Neural cell (in vitro differentiated cells): ENCODE data around the gene SMIM44. TPM values are rescaled to one million over a fixed set of nuclear protein-coding genes. Genes with fewer than 3 reads are reported as not detected.

Experiments used
- H2AFZ ChIP-seq: fragments of 200-600, 300-800 bp; sonication (generic), shearing (Covaris generic); 2 replicates; pipeline ENCODE4 v1.6.0; 2014; ENCODE audit warnings: low read depth, mild to moderate bottlenecking, antibody characterized with exemption, low read length, moderate library complexity
- H3F3A ChIP-seq: fragments of 200-600 bp; shearing (Covaris generic); 2 replicates; pipeline ENCODE4 v1.6.1; 2016; ENCODE audit warnings: mild to moderate bottlenecking, moderate library complexity, mixed read lengths, antibody characterized with exemption, low read length; ENCODE audit not compliant: insufficient read depth, poor library complexity, severe bottlenecking
- H3K27ac ChIP-seq: fragments of 200-600, 300-800 bp; sonication (generic), shearing (Covaris generic); 2 replicates; pipeline ENCODE4 v1.5.1; 2014; ENCODE audit warnings: mild to moderate bottlenecking, low read length, moderate library complexity
- H3K27me3 ChIP-seq: fragments of 300-800, 200-600 bp; sonication (generic), shearing (Covaris generic); 2 replicates; pipeline ENCODE4 v1.6.0; 2014; ENCODE audit warnings: mild to moderate bottlenecking, low read depth, low read length, moderate library complexity; ENCODE audit not compliant: insufficient read depth
- H3K36me3 ChIP-seq: fragments of 300-800, 200-600 bp; sonication (generic), shearing (Covaris generic); 2 replicates; pipeline ENCODE4 v1.5.1; 2014; ENCODE audit warnings: mild to moderate bottlenecking, antibody characterized with exemption, low read length, moderate library complexity; ENCODE audit not compliant: insufficient read depth
- H3K4me2 ChIP-seq: fragments of 300-800, 200-600 bp; sonication (generic), shearing (Covaris generic); 2 replicates; pipeline ENCODE4 v1.6.0; 2014; ENCODE audit warnings: mild to moderate bottlenecking, low read length
- H3K4me3 ChIP-seq: fragments of 300-800, 200-600 bp; sonication (generic), shearing (Covaris generic); 2 replicates; pipeline ENCODE4 v1.5.1; 2014; ENCODE audit warnings: mild to moderate bottlenecking, low read length, moderate library complexity
- H3K79me2 ChIP-seq: fragments of 200-600 bp; shearing (Covaris generic); replicated peaks from 2 replicates; pipeline ENCODE4 v1.6.0; 2014; ENCODE audit warnings: mild to moderate bottlenecking, low read length, moderate library complexity; ENCODE audit not compliant: insufficient read depth
- H3K9ac ChIP-seq: fragments of 300-800, 200-600 bp; sonication (generic), shearing (Covaris generic); 2 replicates; pipeline ENCODE4 v1.6.1; 2016; ENCODE audit warnings: mild to moderate bottlenecking, low read length, mixed read lengths
- H3K9me2 ChIP-seq: fragments of 200-600 bp; shearing (Covaris generic); 2 replicates; pipeline ENCODE4 v1.6.1; 2016; ENCODE audit warnings: mild to moderate bottlenecking, low read length, mixed read lengths; ENCODE audit not compliant: insufficient read depth
- H3K9me3 ChIP-seq: fragments of 200-600, 300-800 bp; sonication (generic), shearing (Covaris generic); 2 replicates; pipeline ENCODE4 v1.6.1; 2016; ENCODE audit warnings: mild to moderate bottlenecking, mixed run types, low read length, moderate library complexity, mixed read lengths
- H4K20me1 ChIP-seq: fragments of 200-600 bp; shearing (Covaris generic); 2 replicates; pipeline ENCODE4 v1.6.1; 2016; ENCODE audit warnings: mild to moderate bottlenecking, mixed run types; ENCODE audit not compliant: insufficient read depth
- CTCF ChIP-seq: fragments of 450-650 bp; IDR thresholded peaks from 2 replicates; pipeline ENCODE4 v1.5.1; 2014; ENCODE audit warnings: antibody characterized with exemption, mild to moderate bottlenecking, moderate library complexity; ENCODE audit not compliant: poor library complexity, severe bottlenecking
- EP300 ChIP-seq: fragments of 450-650 bp; conservative IDR thresholded peaks from 2 replicates; pipeline ENCODE4 v1.6.1; 2014; ENCODE audit warnings: antibody characterized with exemption, mild to moderate bottlenecking, moderate library complexity; ENCODE audit not compliant: poor library complexity, severe bottlenecking
- EZH2 ChIP-seq: fragments of 200-600, 300-800 bp; shearing (Covaris generic), sonication (generic); IDR thresholded peaks from 2 replicates; pipeline ENCODE4 v1.6.1; 2014; ENCODE audit warnings: antibody characterized with exemption, low read length, borderline replicate concordance, mild to moderate bottlenecking; ENCODE audit not compliant: insufficient read depth, poor library complexity, severe bottlenecking
- MXI1 ChIP-seq: fragments of 450-650 bp; conservative IDR thresholded peaks from 2 replicates; pipeline ENCODE4 v1.6.1; 2014; ENCODE audit warnings: antibody characterized with exemption, mild to moderate bottlenecking; ENCODE audit not compliant: poor library complexity, severe bottlenecking
- POLR2AphosphoS5 ChIP-seq: IDR thresholded peaks from 2 replicates; pipeline ENCODE4 v1.6.1; 2012
- RAD21 ChIP-seq: fragments of 450-650 bp; conservative IDR thresholded peaks from 2 replicates; pipeline ENCODE4 v1.6.1; 2014; ENCODE audit warnings: antibody characterized with exemption, mild to moderate bottlenecking, moderate library complexity
- REST ChIP-seq: IDR thresholded peaks from 2 replicates; pipeline ENCODE4 v1.6.1; 2012; ENCODE audit warnings: borderline replicate concordance
- SMC3 ChIP-seq: fragments of 450-650 bp; conservative IDR thresholded peaks from 2 replicates; pipeline ENCODE4 v1.6.1; 2014; ENCODE audit warnings: antibody characterized with exemption, mild to moderate bottlenecking, moderate library complexity; ENCODE audit not compliant: poor library complexity
- TAF1 ChIP-seq: IDR thresholded peaks from 2 replicates; pipeline ENCODE4 v1.6.1; 2012; ENCODE audit warnings: low read depth
- polyA plus RNA-seq: library from polyadenylated mRNA; depleted of rRNA; stranded (reverse); fragments of >200 nt; gene quantifications from 2 replicates; pipeline ENCODE4 v1.2.3, GENCODE V29; 2014

The SMIM44 gene
- polyA plus RNA-seq, 1 donor from 2014 or later: not detected

DNA sequence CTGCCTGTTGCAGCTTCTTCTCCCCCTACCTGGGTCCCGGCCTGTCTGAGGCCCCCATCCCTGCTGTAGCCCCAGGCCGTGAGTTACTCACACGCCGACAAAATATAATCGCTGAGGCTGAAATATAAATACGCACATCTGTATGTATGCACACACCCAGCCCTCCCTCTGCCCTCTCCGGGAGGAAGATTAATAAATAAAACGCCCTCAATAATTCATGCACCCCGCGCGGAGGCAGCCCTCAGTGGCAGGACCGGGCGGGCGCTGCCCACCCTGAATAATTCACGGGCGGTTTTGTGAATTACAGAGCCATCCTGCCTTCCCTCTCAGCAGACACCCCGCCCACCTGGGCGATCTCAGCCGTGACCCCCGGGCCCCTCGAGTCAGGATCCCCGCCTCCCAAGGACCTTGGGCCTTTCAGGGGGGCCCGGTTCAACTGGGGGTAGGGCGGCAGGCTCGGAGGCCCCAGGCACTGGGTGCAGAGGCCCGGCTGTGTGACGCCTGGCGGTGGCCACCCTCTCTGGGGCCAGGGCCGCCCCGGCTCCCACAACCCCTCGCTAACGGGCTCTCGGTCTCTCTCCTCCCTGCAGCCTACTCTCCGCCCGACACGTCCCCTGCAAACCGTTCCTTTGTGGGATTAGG, 27.2 kb downstream of the SMIM44 start:
- no peak overlapping the region for H3K4me3 ChIP-seq
- no peaks in the 10 kb centered on the region for H4K20me1 ChIP-seq
- H3K4me2 ChIP-seq: no peak overlapping the region
- no peaks in the 10 kb centered on the region for H3K36me3 ChIP-seq
- H3K27me3 ChIP-seq: no peaks in the 10 kb centered on the region
- no peaks in the 10 kb centered on the region for H3K79me2 ChIP-seq
- H3K9me3 ChIP-seq: no peaks in the 10 kb centered on the region
- no peak overlapping the region for H3K9ac ChIP-seq
- TF ChIP-seq CTCF (no peak), REST (no peak), RAD21 (no peak), MXI1 (no peak), TAF1 (no peak), SMC3 (no peak), POLR2AphosphoS5 (no peak), EZH2 (no peak), EP300 (no peak)
- H3F3A ChIP-seq: no peaks in the 10 kb centered on the region
- no peaks in the 10 kb centered on the region for H3K9me2 ChIP-seq
- no peak overlapping the region for H2AFZ ChIP-seq
- no peak overlapping the region for H3K27ac ChIP-seq

GRCh38 chr19:3455393-3455955, 27.8 kb downstream of the SMIM44 start:
- Histone ChIP-seq H3K9me3 (no peaks in the 10 kb centered on the region), H3K9ac (no peak overlapping the region), H2AFZ (no peak overlapping the region), H3K27me3 (no peaks in the 10 kb centered on the region), H3K36me3 (no peaks in the 10 kb centered on the region), H3K27ac (no peak overlapping the region), H3K79me2 (no peaks in the 10 kb centered on the region), H3F3A (no peaks in the 10 kb centered on the region), H4K20me1 (no peaks in the 10 kb centered on the region), H3K9me2 (no peaks in the 10 kb centered on the region), H3K4me2 (no peak overlapping the region), H3K4me3 (no peak overlapping the region)
- TF ChIP-seq REST (no peak), TAF1 (no peak), EP300 (no peak), EZH2 (no peak), RAD21 (no peak), CTCF (no peak), SMC3 (no peak), MXI1 (no peak)
